ENCODE data around the gene VEPH1.

DNA sequence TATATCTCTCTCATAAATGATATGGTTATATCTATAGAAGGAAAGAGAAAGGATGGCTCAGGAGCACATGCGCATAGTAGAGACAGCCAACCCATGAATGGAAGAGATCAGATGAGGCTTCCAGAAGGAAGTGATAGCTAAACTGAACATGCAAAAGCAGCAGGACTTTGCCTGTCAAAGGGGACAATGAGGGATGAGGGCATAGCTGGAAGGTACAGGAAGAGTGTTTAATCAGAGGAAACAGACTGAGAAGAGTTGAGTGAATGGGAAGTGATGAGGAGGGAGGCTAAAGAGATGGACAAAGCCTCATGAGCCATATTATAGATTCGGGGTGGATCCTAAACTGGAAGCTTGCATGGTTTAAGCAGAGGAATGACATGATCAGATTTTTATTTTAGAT, 26.5 kb upstream of the VEPH1 start:
- no peak for TF ChIP-seq EP300 (IDR thresholded peaks at IDR 0.05; ENCODE audit: borderline replicate concordance in 1 of 2, low read depth in 1 of 2, low read length in 1 of 2)
- TF ChIP-seq, protein P1, sequence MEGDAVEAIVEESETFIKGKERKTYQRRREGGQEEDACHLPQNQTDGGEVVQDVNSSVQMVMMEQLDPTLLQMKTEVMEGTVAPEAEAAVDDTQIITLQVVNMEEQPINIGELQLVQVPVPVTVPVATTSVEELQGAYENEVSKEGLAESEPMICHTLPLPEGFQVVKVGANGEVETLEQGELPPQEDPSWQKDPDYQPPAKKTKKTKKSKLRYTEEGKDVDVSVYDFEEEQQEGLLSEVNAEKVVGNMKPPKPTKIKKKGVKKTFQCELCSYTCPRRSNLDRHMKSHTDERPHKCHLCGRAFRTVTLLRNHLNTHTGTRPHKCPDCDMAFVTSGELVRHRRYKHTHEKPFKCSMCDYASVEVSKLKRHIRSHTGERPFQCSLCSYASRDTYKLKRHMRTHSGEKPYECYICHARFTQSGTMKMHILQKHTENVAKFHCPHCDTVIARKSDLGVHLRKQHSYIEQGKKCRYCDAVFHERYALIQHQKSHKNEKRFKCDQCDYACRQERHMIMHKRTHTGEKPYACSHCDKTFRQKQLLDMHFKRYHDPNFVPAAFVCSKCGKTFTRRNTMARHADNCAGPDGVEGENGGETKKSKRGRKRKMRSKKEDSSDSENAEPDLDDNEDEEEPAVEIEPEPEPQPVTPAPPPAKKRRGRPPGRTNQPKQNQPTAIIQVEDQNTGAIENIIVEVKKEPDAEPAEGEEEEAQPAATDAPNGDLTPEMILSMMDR (IDR thresholded peaks at IDR 0.05) = no peak
- TF ChIP-seq GATA2 (CRISPR knock-in tag; IDR thresholded peaks at IDR 0.05) = no peak
- no peak for TF ChIP-seq USF2 (IDR thresholded peaks at IDR 0.05; ENCODE audit: borderline replicate concordance, low read depth, low read length)
- no peak for TF ChIP-seq SIN3A (IDR thresholded peaks at IDR 0.05; ENCODE audit: borderline replicate concordance, low read depth, low read length)
- TF ChIP-seq POLR2AphosphoS5 (IDR thresholded peaks at IDR 0.05; ENCODE audit: low read depth, low read length) = no peak
- TF ChIP-seq CHD2 (IDR thresholded peaks at IDR 0.05; ENCODE audit: low read length, partially characterized antibody) = no peak
- no peak for TF ChIP-seq MAX (IDR thresholded peaks at IDR 0.05; ENCODE audit: low read depth)
- no peak for TF ChIP-seq EZH2phosphoT487 (IDR thresholded peaks at IDR 0.05; ENCODE audit: borderline replicate concordance, low read depth)
- TF ChIP-seq MEF2A (IDR thresholded peaks at IDR 0.05; ENCODE audit: borderline replicate concordance, low read depth) = no peak
- TF ChIP-seq TAF1 (IDR thresholded peaks at IDR 0.05; ENCODE audit: borderline replicate concordance, low read depth, low read length) = no peak
- no peak for TF ChIP-seq USF1 (IDR thresholded peaks at IDR 0.05; ENCODE audit: borderline replicate concordance, low read depth)

All from SK-N-SH (cell line).